Measurements from ENCODE around the gene TOM1L2.

Gene TOM1L2

DNA sequence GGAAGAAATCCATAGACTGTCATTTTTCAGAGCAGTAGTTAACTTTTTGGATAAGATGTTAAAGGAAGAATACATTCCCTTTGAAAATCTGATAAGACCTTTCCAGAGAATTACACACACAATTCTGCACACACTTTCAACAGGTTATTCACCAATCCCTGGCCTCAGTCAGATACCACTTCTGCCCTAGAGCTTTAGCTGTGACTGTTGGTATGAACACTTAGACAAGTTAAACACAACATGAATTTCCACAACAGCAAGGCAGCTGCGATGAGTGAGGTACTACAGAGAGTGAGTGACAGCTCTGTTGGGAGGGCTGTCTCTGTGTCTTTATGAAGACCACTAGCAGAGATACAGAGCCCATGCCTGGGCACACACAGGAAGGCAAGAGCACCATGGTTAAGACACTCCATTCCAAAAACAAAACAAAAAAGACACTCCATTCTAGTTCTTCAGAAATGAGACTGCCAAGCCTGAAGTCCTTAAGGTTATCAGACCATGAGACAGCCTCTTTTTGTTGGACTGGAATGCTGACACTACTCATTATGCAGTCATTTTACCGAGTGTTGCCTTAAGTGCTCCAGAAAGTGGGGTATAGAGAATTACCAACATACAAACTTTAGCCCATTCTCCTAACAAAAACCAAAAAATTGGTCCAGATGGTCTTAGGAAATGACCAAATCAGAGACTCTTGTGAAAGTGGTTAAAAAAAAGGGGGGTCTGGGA lies 42.4 kb downstream of the TOM1L2 start:
- TF ChIP-seq, protein P1, sequence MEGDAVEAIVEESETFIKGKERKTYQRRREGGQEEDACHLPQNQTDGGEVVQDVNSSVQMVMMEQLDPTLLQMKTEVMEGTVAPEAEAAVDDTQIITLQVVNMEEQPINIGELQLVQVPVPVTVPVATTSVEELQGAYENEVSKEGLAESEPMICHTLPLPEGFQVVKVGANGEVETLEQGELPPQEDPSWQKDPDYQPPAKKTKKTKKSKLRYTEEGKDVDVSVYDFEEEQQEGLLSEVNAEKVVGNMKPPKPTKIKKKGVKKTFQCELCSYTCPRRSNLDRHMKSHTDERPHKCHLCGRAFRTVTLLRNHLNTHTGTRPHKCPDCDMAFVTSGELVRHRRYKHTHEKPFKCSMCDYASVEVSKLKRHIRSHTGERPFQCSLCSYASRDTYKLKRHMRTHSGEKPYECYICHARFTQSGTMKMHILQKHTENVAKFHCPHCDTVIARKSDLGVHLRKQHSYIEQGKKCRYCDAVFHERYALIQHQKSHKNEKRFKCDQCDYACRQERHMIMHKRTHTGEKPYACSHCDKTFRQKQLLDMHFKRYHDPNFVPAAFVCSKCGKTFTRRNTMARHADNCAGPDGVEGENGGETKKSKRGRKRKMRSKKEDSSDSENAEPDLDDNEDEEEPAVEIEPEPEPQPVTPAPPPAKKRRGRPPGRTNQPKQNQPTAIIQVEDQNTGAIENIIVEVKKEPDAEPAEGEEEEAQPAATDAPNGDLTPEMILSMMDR (IDR thresholded peaks at IDR 0.05; ENCODE audit: insufficient read depth, low read depth, low read length, missing control alignments): no peak
- DNase-seq (ENCODE audit: low read depth): no peak
- H3K4me3 ChIP-seq (ENCODE audit: low read depth, low read length): no peak overlapping the region

DNA sequence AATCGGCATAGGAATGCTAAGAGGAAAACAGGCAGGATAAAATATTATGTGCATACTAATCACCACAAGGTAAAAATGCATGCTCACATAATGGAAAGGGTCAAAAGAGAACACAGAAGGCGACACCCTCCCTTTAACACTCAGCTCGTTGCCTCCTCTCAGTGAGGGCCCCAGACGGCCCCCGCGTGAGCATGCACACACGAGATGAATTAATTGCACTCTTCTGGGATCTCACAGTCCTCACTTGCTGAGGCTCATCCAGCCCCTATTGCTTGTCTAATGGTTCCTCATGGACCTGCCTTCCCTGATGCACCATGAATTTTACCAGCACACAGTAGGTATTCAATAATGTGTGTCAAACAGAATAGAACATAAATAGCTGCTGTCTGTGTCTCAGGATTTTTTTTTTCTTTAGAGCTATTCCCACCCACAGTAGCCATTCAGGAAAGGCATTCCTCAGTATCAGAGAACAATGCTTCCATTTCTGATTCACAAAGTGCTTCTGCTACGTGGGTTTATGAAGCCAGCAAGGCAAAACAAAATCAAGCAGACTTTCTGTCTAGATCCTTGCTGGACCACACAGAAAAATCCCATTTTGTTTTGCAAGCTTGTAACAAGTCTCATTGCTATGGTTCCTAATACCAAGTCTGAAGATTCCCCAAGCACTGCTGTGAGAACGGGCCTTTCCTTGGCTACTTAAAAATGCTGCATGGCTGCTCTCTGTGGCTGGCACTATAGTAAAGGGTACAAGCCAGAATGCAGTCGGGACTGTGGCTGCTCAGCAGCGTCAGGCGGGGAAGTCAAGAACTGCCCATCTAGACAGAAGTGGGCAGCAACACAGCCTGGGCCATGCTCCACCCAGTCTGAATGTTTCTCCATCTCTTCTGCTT lies 43.6 kb downstream of the TOM1L2 start:
- H3K4me3 ChIP-seq (ENCODE audit: low read depth, low read length): no peak overlapping the region
- DNase-seq (ENCODE audit: low read depth): no peak
- TF ChIP-seq, protein P1 (IDR thresholded peaks at IDR 0.05; ENCODE audit: insufficient read depth, low read depth, low read length, missing control alignments): no peak

DNA sequence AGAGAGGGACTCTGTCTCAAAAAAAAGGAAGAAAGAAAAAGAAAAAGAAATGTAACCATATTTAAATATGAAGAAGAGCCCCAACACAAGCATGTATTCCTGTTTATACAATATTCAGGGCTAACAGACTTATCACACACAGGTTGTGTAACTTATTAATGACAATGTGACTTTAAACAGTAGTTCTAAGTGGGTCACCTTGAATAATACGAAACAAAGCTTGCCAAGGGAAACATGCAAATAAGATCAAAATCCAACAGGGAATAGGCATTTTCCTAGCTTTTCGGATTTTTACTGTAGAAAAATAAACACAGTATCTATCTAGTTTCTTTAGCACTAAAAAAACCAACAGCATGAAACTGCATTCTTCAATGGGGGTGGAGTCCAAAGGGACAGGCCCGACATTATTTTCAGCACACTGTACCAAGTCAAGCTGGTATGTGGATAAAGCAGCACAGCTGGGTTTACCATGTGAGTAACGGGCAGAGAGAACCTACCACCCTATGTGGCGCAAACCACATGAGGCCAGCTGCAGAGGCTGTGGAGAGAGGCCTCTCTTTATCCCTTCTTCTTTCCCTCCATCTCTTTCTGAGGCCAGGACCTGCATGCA lies 45.3 kb downstream of the TOM1L2 start:
- DNase-seq (ENCODE audit: low read depth): no peak

DNA sequence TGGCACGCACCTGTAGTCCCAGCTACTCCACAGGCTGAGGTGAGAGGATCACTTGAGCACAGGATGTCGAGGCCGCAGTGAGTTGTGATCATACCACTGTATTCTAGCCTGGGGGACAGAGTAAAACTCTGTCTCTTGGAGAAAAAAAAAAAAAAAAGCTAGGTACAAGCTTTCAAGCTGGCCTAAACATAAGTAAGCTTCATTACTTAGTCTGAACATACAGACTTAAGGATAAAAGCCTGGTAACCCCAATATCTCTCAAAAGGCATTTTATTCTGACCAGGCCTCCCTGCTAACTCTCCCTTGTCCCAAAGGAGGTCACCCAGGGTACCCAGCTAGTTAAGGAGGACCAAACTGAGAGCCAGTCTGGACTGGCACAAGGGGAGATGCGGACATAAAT lies 46.2 kb downstream of the TOM1L2 start:
- H3K4me3 ChIP-seq (ENCODE audit: low read depth, low read length): no peak overlapping the region
- no peak for DNase-seq (ENCODE audit: low read depth)
- TF ChIP-seq, protein P1 (IDR thresholded peaks at IDR 0.05; ENCODE audit: insufficient read depth, low read depth, low read length, missing control alignments): no peak

More for the DNA sequence above, 45.3 kb downstream of the TOM1L2 start:
- TF ChIP-seq, protein P1 (IDR thresholded peaks at IDR 0.05; ENCODE audit: insufficient read depth, low read depth, low read length, missing control alignments): no peak
- no peak overlapping the region for H3K4me3 ChIP-seq (ENCODE audit: low read depth, low read length)

DNA sequence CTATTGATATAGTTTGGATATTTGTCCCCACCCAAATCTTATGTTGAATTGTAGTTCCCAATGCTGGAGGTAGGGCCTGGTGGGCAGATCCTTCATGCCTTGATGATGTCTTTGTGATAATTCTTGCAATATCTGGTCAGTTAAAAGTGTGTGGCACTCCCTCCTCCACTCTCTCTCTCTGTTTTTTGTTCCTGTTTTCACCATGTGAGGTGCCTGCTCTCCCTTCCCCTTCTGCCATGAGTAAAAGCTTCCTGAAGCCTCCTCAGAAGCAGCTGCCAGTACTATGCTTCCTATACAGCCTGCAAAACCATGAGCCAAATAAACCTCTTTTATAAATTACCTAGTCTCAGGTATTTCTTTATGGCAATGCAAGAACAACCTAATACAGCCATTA lies 47.3 kb downstream of the TOM1L2 start:
- TF ChIP-seq, protein P1 (IDR thresholded peaks at IDR 0.05; ENCODE audit: insufficient read depth, low read depth, low read length, missing control alignments): no peak
- DNase-seq (ENCODE audit: low read depth): no peak
- H3K4me3 ChIP-seq (ENCODE audit: low read depth, low read length): no peak overlapping the region

DNA sequence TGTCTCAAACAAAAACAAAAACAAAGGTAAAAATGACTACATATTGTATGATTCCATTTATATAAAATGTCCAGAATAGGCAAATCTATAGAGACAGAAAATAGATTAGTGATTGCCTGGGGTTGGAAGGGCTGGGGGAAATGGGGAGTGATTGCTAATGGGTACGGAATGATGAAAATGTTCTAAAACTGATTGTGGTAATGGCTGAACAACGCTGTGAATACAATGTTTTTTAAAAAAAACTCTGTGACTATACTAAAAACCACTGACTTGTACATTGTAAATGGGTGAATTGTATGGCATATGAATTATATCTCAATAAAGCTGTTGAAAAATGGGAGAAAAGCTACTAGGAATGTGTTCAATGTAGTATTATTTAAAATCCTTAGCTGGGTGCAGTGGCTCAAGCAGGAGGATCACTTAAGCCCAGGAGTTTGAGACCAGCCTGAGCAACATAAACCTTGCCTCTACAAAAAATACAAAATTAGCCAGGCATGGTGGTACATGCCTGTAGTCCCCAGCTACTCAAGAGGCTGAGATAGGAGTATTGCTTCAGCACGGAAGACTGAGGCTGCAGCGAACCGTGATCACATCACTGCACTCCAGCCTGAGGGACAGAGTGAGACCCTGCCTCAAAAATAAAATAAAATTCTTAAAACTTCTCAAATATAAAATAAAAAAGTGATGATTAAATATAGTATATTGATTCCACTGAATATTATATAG lies 47.9 kb downstream of the TOM1L2 start:
- H3K4me3 ChIP-seq (ENCODE audit: low read depth, low read length): no peak overlapping the region
- DNase-seq (ENCODE audit: low read depth): no peak
- TF ChIP-seq, protein P1 (IDR thresholded peaks at IDR 0.05; ENCODE audit: insufficient read depth, low read depth, low read length, missing control alignments): no peak
